ENCODE measurements around the gene SHC1. TPM values are rescaled to one million over a fixed set of nuclear protein-coding genes. Genes with fewer than 3 reads are reported as not detected.

SHC1 gene
- total RNA-seq, 6 experiments from 2014 or later, result 371 to 461 (median 401) TPM

GRCh38 chr1:154972517-154973343 is 2.2 kb upstream of the SHC1 start:
- Mint-ChIP-seq H3K27ac (no peak overlapping the region), H3K4me3 (no peak overlapping the region), H3K36me3 (ENCODE audit: low read depth) (peaks cover 33% of the 10 kb centered on the region), H3K27me3 (ENCODE audit: insufficient read depth) (peaks cover 7% of the 10 kb centered on the region), H3K4me1 (ENCODE audit: low read depth) (peaks cover 21% of the 10 kb centered on the region), H3K9me3 (no peaks in the 10 kb centered on the region)
- DNase-seq, result peak; percentile 95
- TF ChIP-seq CTCF (IDR thresholded peaks at IDR 0.05), result no peak

GRCh38 chr1:154972213-154972516 is 1.6 kb upstream of the SHC1 start:
- Mint-ChIP-seq H3K4me1 (ENCODE audit: low read depth) (peaks cover 26% of the 10 kb centered on the region), H3K27me3 (ENCODE audit: insufficient read depth) (peaks cover 7% of the 10 kb centered on the region), H3K36me3 (ENCODE audit: low read depth) (peaks cover 35% of the 10 kb centered on the region), H3K4me3 (no peak overlapping the region), H3K27ac (no peak overlapping the region), H3K9me3 (no peaks in the 10 kb centered on the region)
- no peak for DNase-seq
- TF ChIP-seq CTCF (IDR thresholded peaks at IDR 0.05), result no peak

- no peak overlapping the region for H3K27ac Mint-ChIP-seq
- TF ChIP-seq CTCF (IDR thresholded peaks at IDR 0.05), result no peak
- peak overlapping the region; percentile 95; the same call in 1 of the 2 replicates for H3K4me3 Mint-ChIP-seq
- H3K27me3 Mint-ChIP-seq (ENCODE audit: insufficient read depth), result peaks cover 7% of the 10 kb centered on the region
- DNase-seq, result no peak
- no peaks in the 10 kb centered on the region for H3K9me3 Mint-ChIP-seq
- peaks cover 29% of the 10 kb centered on the region for H3K4me1 Mint-ChIP-seq (ENCODE audit: low read depth)
- H3K36me3 Mint-ChIP-seq (ENCODE audit: low read depth), result peaks cover 35% of the 10 kb centered on the region
These were observed 923 bp upstream of the SHC1 start for GRCh38 chr1:154971341-154971998.

- DNase-seq, result no peak
- H3K4me1 Mint-ChIP-seq (ENCODE audit: low read depth), result peaks cover 36% of the 10 kb centered on the region
- H3K27me3 Mint-ChIP-seq (ENCODE audit: insufficient read depth), result peaks cover 7% of the 10 kb centered on the region
- no peak for TF ChIP-seq CTCF (IDR thresholded peaks at IDR 0.05)
- H3K27ac Mint-ChIP-seq, result no peak overlapping the region
- H3K36me3 Mint-ChIP-seq (ENCODE audit: low read depth), result peaks cover 43% of the 10 kb centered on the region
- no peaks in the 10 kb centered on the region for H3K9me3 Mint-ChIP-seq
- H3K4me3 Mint-ChIP-seq, result peak overlapping the region; percentile 95; the same call in 1 of the 2 replicates
These were observed 591 bp downstream of the SHC1 start for GRCh38 chr1:154969860-154970452.

GRCh38 chr1:154969246-154969645 is 1.3 kb downstream of the SHC1 start:
- DNase-seq, result no peak
- H3K4me1 Mint-ChIP-seq (ENCODE audit: low read depth), result peaks cover 41% of the 10 kb centered on the region
- H3K9me3 Mint-ChIP-seq, result no peaks in the 10 kb centered on the region
- no peak overlapping the region for H3K27ac Mint-ChIP-seq
- peaks cover 43% of the 10 kb centered on the region for H3K36me3 Mint-ChIP-seq (ENCODE audit: low read depth)
- H3K27me3 Mint-ChIP-seq (ENCODE audit: insufficient read depth), result peaks cover 7% of the 10 kb centered on the region
- peak overlapping the region; percentile 95; the same call in 1 of the 2 replicates for H3K4me3 Mint-ChIP-seq
- no peak for TF ChIP-seq CTCF (IDR thresholded peaks at IDR 0.05)

All from HFFc6 (cell line).